HepG2 (cell line): ENCODE results near the gene APLP1. TPM values are rescaled to one million over a fixed set of nuclear protein-coding genes. Genes with fewer than 3 reads are reported as not detected.

Experiments used
- HNRNPL ChIP-seq: fragments of 200-400 bp; formaldehyde crosslinking; IDR thresholded peaks from 2 replicates; pipeline ENCODE4 v1.6.1; 2017; ENCODE audit warnings: mild to moderate bottlenecking, low read depth, low read length
- HNRNPLL ChIP-seq: fragments of 200-400 bp; formaldehyde crosslinking; IDR thresholded peaks from 2 replicates; pipeline ENCODE4 v1.6.1; 2017; ENCODE audit warnings: mild to moderate bottlenecking, low read depth, low read length; ENCODE audit not compliant: poor library complexity, severe bottlenecking
- MIER2 ChIP-seq: IDR thresholded peaks from 2 replicates; pipeline ENCODE4 v1.6.1; 2016; ENCODE audit warnings: missing biosample characterization, missing genetic modification reagents
- MTA3 ChIP-seq: sonication (generic); formaldehyde crosslinking; IDR thresholded peaks from 2 replicates; pipeline ENCODE4 v1.4.0; 2020; ENCODE audit warnings: missing genetic modification reagents
- MTERF4 ChIP-seq: sonication (generic); formaldehyde crosslinking; IDR thresholded peaks from 2 replicates; pipeline ENCODE4 v1.8.0; 2023; ENCODE audit warnings: mild to moderate bottlenecking, missing genetic modification reagents
- NFKB2 ChIP-seq: sonication (generic); formaldehyde crosslinking; IDR thresholded peaks from 2 replicates; pipeline ENCODE4 v1.4.0; 2020; ENCODE audit warnings: missing genetic modification reagents, borderline replicate concordance
- NFYC ChIP-seq: IDR thresholded peaks from 2 replicates; pipeline ENCODE4 v1.6.1; 2016; ENCODE audit warnings: missing genetic modification reagents, missing compliant biosample characterization
- NR0B2 ChIP-seq: sonication (generic); formaldehyde crosslinking; IDR thresholded peaks from 2 replicates; pipeline ENCODE4 v1.4.0; 2020; ENCODE audit warnings: mild to moderate bottlenecking, missing genetic modification reagents
- POLR2AphosphoS5 ChIP-seq: IDR thresholded peaks from 2 replicates; pipeline ENCODE4 v1.6.1; 2012; ENCODE audit warnings: low read depth, low read length
- RXRA ChIP-seq: sonication (generic); formaldehyde crosslinking; IDR thresholded peaks from 2 replicates; pipeline ENCODE4 v1.5.1; 2020; ENCODE audit warnings: missing genetic modification reagents
- SMAD9 ChIP-seq: sonication (generic); formaldehyde crosslinking; IDR thresholded peaks from 2 replicates; pipeline ENCODE4 v1.5.1; 2020; ENCODE audit warnings: mild to moderate bottlenecking, missing genetic modification reagents
- SP4 ChIP-seq: sonication (generic); formaldehyde crosslinking; IDR thresholded peaks from 2 replicates; pipeline ENCODE4 v1.8.1; 2023; ENCODE audit warnings: mild to moderate bottlenecking, missing genetic modification reagents
- TAF1 ChIP-seq: sonication (generic); formaldehyde crosslinking; IDR thresholded peaks from 2 replicates; pipeline ENCODE4 v1.4.0; 2020; ENCODE audit warnings: missing genetic modification reagents
- TFDP1 ChIP-seq: IDR thresholded peaks from 2 replicates; pipeline ENCODE4 v1.6.1; 2016; ENCODE audit warnings: missing compliant biosample characterization, missing genetic modification reagents, borderline replicate concordance
- ZBTB1 ChIP-seq: sonication (generic); formaldehyde crosslinking; IDR thresholded peaks from 2 replicates; pipeline ENCODE4 v1.4.0; 2020; ENCODE audit warnings: missing genetic modification reagents, borderline replicate concordance
- ZNF543 ChIP-seq: sonication (generic); formaldehyde crosslinking; IDR thresholded peaks from 2 replicates; pipeline ENCODE4 v1.4.0; 2020; ENCODE audit warnings: mild to moderate bottlenecking, missing genetic modification reagents
- ZNF746 ChIP-seq: sonication (generic); formaldehyde crosslinking; IDR thresholded peaks from 2 replicates; pipeline ENCODE4 v1.8.0; 2022; ENCODE audit warnings: mild to moderate bottlenecking, missing genetic modification reagents
- ZNF768 ChIP-seq: sonication (generic); formaldehyde crosslinking; IDR thresholded peaks from 2 replicates; pipeline ENCODE4 v1.4.0; 2020; ENCODE audit warnings: missing genetic modification reagents
- ZNF773 ChIP-seq: sonication (generic); formaldehyde crosslinking; IDR thresholded peaks from 2 replicates; pipeline ENCODE4 v1.4.0; 2020; ENCODE audit warnings: missing genetic modification reagents, borderline replicate concordance
- ZNF800 ChIP-seq: sonication (generic); formaldehyde crosslinking; IDR thresholded peaks from 2 replicates; pipeline ENCODE4 v1.4.0; 2020; ENCODE audit warnings: missing genetic modification reagents
- ZSCAN30 ChIP-seq: sonication (generic); formaldehyde crosslinking; IDR thresholded peaks from 2 replicates; pipeline ENCODE4 v1.5.0; 2020; ENCODE audit warnings: mild to moderate bottlenecking, missing genetic modification reagents
- polyA plus RNA-seq, 8 experiments: library from polyadenylated mRNA; depleted of rRNA in 3 of 8; stranded (reverse) in 7 of 8; unstranded in 1 of 8; fragments of >200 nt; fragmentation: Illumina TruSeq in 4 of 8; extraction: Trizol in 4 of 8; gene quantifications; 2 replicates each; pipeline versions ENCODE4 v1.2.1 to v1.2.3, GENCODE V29; 2011 to 2016; ENCODE audit warnings: low read depth in 4 of 8, missing spikeins in 1 of 8, mixed read lengths in 1 of 8; ENCODE audit not compliant: insufficient read depth in 1 of 8
- total RNA-seq, 5 experiments: library from RNA; depleted of rRNA; stranded (reverse); fragments of >200 nt; fragmentation: Illumina TruSeq; extraction: Trizol; gene quantifications; 2 replicates each; pipeline ENCODE4 v1.2.3, GENCODE V29; 2016; ENCODE audit warnings: low read depth in 1 of 5
- TF ChIP-seq, protein P1 (sequence below): sonication (generic); formaldehyde crosslinking; IDR thresholded peaks from 2 replicates; pipeline ENCODE4 v1.8.1; 2023; ENCODE audit warnings: mild to moderate bottlenecking, missing genetic modification reagents

The APLP1 gene
- total and polyA plus RNA-seq, 2 of the 13 experiments (the other 11 are each of a cell fraction or from before 2014, with no cell fraction given): 2.0 to 2.9 TPM

GRCh38 chr19:35860818-35861639 is 7.3 kb upstream of the APLP1 start (continued):
- TF ChIP-seq ZNF800 (peak; percentile 75), SP4 (CRISPR knock-in tag) (peak; percentile 68), TAF1 (CRISPR knock-in tag) (peak; percentile 53), NFKB2 (CRISPR knock-in tag) (0 out of 2 replicates have a peak, but pooled peaks have one; percentile 15), HNRNPL (0 out of 2 replicates have a peak, but pooled peaks have one; percentile 23), ZNF768 (CRISPR knock-in tag) (peak; percentile 30; the same call in 1 of the 2 replicates), NFYC (CRISPR knock-in tag) (0 out of 2 replicates have a peak, but pooled peaks have one; percentile 17), TFDP1 (CRISPR knock-in tag) (no peak), ZSCAN30 (CRISPR knock-in tag) (no peak), ZNF773 (CRISPR knock-in tag) (0 out of 2 replicates have a peak, but pooled peaks have one; percentile 47), NR0B2 (0 out of 2 replicates have a peak, but pooled peaks have one; percentile 27), MTERF4 (CRISPR knock-in tag) (no peak), POLR2AphosphoS5 (0 out of 2 replicates have a peak, but pooled peaks have one; percentile 16), HNRNPLL (peak; percentile 62), RXRA (peak; percentile 19; the same call in 1 of the 2 replicates), ZNF543 (peak; percentile 62; the same call in 1 of the 2 replicates), MTA3 (CRISPR knock-in tag) (no peak), ZBTB1 (CRISPR knock-in tag) (no peak), SMAD9 (CRISPR knock-in tag) (no peak), MIER2 (peak; percentile 10; the same call in 1 of the 2 replicates), ZNF746 (CRISPR knock-in tag) (0 out of 2 replicates have a peak, but pooled peaks have one; percentile 35)
- TF ChIP-seq, protein P1, sequence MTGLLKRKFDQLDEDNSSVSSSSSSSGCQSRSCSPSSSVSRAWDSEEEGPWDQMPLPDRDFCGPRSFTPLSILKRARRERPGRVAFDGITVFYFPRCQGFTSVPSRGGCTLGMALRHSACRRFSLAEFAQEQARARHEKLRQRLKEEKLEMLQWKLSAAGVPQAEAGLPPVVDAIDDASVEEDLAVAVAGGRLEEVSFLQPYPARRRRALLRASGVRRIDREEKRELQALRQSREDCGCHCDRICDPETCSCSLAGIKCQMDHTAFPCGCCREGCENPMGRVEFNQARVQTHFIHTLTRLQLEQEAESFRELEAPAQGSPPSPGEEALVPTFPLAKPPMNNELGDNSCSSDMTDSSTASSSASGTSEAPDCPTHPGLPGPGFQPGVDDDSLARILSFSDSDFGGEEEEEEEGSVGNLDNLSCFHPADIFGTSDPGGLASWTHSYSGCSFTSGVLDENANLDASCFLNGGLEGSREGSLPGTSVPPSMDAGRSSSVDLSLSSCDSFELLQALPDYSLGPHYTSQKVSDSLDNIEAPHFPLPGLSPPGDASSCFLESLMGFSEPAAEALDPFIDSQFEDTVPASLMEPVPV (CRISPR knock-in tag): 0 out of 2 replicates have a peak, but pooled peaks have one; percentile 38
